Mesenteric fat pad (tissue), 1 donor: ENCODE measurements around the gene PTPN22. TPM values are rescaled to one million over a fixed set of nuclear protein-coding genes. Genes with fewer than 3 reads are reported as not detected.

Source experiments
- DNase-seq: peaks from one replicate; pipeline ENCODE4 v3.0.0-alpha.2; 2020; ENCODE audit warnings: low spot score
- total RNA-seq: library from RNA; stranded (reverse); fragmentation: NEBNext Ultra II Directional; extraction: Animal tissue kit (Norgen Biotek cat#: 25700); gene quantifications from one replicate; pipeline ENCODE4 v1.2.1, GENCODE V29; 2021
- donor health status: DM: yes; HTN: yes; CAD: no.

Gene PTPN22
- total RNA-seq, 1 donor from 2014 or later = 3.7 TPM

DNA sequence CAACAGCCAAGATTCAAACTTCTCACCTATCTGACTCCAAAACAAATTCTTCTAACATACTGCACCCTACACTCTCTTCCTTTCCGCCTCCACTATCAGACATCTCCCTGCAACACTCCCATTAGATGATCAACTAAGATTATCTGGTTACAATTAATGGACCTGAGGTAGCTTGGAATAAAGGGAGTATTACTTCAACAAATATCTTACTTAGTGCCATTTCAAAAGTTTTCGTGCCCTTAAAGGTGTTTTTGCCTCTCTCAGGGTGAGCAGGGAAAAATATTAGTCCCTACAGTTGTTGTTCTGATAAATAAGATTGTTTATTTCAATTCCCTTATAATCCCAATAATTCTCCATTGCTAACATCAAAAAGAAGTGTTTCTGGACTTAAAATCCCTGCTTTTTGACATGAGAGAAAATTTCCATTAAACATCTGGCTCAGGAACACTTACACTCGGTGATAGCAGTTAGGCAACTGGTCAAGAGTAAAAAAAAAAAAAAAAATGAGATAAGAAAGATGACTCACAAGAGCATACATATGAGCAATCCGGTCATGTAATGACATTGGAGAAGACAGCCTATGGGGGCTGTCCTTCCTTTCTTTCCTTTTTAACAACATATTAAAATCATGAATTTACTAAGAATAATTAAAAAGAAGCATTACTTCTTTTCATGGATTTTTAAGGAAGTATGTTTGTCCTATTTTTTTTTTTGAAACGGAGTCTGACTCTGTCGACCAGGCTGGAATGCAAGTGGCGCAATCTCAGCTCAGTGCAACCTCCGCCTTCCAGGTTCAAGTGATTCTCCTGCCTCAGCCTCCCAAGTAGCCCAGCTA lies 66.9 kb downstream of the PTPN22 start:
- DNase-seq = no peak

DNA sequence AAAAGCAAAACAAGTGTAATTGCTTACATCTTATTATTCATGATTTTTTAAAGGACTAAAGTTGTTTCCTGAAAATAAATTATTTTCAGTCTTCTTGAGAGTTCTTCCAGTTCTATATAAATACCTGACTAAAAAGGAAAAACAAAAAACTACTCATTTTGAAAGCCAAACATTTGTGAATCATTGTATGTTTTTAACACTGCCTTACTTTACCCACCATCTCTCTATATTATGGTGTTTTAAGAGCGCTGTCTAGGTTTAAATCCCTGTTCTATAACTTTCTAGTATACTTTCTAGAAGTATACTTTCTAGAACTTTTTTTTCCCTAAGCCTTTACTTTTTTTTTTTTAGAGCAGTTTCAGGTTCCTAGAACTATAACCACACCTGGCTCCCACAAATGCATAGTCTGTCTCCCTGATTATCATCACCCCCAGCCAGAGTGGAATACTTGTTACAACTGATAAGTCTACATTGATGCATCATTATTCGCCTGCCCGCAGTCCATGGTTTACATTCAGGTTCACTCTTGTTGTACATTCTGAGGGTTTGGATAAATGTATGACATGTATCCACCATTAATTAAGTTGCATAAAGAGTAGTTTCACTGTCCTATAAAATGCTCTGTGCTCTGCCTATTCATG lies 69.0 kb downstream of the PTPN22 start:
- no peak for DNase-seq

DNA sequence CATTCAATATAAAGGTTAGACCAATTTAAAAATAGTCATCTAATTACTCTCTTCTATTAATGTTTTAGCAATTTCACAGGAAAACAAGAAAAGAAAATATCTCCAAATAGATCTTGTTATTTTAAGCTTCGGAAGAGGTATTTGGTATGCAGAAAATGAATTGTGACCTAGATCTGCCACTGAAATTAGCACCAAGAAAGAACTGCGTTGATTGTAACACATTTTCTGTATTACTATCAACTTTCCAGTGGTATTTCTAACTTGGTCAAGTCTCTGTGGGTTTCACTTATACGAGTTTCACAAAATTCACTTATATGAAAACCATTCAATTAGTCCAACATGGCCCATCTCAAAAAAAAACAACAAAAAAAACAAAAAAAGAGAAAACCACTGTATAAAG lies 71.0 kb downstream of the PTPN22 start:
- no peak for DNase-seq

DNA sequence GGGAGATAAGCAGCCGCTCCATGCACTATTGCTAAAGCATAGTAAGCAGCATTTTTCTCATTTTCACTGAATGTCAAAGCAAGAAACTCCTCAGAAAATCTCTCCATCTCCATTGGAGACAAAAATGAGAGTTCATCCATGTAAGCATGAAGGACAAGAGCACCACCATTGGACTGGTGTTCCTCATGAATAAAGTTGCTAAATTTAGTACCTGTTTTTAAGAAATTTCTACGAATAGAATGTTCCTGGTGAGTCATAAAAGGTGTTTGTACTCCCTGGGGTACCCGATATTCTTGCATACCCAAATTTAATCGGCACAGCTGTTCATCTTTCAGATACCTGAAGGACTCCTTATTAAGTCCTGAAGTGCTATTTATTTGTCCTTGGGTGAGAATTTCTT lies 74.0 kb downstream of the PTPN22 start:
- DNase-seq = no peak

DNA sequence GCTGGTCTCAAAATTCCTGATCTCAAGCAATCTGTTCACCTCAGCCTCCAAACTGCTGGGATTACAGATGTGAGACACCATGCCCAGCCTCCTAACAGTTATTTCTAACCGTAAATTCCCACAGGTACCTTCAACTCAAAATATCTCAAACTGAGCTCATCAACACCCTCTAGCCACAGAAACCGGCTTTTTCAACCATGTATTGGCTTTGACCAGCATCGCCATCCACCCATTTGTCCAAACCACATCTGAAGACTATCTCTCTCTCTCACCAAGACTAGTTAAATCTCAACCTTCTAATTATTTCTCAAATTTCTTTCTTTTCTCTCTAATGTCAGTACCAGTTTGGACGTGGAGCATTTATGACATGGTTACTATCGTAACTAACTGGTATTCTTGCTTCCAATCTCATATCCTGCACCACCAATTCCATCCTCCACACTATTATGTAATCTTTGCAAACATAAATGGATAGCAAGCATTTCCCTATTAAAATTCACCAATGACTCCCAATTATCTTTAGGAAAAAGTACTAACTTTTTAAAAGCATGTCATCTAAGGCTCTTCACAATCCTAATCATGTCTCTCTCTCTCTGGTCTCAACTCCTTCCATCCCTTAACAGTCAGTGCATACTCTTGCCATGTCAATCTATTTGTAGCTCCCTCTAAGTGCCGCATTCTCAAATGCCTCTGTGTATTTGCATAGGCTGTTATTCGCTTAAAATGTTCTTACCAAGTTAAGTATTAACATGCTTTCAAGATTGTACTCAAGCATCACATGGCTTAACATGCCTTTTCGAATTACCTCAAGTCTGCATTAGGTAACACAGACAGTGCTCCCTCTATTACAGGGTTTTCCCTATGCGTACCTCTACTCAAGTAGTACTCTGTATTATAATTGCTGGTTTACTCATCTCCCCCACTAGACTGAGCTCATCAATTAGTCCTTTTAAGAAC lies 77.4 kb downstream of the PTPN22 start:
- DNase-seq = no peak

DNA sequence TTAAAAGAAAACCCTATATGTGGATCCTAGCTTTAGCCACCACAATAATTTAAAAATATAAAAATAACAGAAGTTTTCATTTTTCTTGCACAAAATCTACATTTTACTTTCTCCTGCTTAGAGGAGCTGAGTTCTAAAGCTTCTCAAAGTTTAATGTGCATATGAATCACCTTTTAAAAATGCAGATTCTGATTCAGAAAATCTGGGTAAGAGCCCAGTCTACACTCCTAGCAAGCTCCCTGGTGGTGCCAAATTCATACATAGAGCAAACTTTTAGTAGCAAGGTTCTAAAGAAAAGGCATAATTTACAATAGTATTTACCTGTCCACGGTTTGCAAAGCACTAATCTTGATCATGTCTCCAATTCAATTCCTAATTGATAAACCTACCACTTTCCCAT lies 78.5 kb downstream of the PTPN22 start:
- no peak for DNase-seq

DNA sequence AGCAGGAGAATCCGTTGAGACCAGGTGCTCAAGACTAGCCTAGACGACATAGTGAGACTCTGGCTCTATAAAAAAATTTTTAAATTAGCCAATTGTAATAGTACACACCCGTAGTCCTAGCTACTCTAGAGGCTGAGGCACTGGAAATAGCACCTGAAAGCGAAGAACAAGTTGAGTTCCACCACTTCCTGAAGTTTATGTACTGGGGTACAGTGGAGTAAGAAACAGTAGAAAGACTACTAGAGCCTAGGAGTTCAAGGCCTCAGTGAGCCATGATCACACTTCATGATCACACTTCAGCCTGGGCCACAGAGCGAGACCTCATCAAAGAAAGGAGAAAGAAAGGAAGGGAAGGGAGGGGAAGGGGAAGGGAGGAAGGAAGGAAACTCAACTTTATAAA lies 79.0 kb downstream of the PTPN22 start:
- no peak for DNase-seq

DNA sequence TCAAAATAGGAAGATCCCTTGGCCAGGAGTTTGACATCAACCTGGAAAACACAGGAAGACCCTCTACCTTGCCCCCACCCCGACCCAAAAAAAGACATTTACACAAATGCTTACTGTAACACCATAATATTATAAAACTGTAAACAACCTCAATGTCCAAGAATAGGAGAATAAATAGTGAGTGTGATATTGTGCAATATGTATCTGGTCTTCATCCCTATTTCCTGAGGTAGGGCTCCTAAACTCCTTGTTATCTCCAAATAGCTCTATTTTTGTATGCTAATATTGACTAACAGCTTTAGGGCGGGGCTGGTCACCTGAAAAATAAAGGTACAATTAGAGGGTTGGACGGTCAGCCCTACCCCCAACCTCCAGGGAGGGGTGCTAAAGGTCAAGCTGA lies 82.7 kb downstream of the PTPN22 start:
- no peak for DNase-seq

DNA sequence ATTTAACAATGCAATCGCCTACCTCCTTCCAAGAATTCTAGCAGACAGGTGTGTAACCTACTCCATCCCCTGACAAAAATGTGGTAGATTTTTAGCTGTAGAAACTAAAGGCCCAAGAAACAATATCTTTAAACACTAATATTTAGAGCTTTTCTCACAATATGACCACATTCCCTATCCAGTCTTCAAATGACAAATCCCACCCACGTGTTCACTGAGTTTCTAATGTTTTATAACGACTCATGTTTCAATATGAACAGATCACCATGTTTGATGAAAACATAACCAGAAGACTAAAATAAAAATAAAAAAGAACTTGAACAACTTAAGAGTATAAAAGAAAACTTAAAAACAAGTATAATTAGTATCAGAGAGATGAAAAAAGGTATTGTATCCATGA lies 83.8 kb downstream of the PTPN22 start:
- no peak for DNase-seq

DNA sequence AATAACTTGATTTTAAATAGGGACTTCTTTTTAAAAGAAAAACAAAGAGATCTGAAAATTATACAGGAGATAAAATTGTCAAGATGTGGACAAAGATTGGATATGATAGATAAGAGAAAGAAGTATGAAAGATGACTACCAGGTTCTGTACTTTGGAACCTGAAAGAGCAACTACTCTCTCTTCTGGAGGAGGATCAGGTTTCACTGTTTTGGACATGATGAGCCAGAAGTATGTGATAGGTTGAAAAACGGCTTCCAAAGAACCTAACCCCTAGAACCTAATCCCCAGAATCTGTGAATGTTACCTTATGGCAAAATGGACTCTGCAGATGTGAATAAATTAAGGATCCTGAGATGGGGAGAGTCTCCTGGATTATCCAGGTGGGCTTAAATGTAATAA lies 85.4 kb downstream of the PTPN22 start:
- DNase-seq = no peak

DNA sequence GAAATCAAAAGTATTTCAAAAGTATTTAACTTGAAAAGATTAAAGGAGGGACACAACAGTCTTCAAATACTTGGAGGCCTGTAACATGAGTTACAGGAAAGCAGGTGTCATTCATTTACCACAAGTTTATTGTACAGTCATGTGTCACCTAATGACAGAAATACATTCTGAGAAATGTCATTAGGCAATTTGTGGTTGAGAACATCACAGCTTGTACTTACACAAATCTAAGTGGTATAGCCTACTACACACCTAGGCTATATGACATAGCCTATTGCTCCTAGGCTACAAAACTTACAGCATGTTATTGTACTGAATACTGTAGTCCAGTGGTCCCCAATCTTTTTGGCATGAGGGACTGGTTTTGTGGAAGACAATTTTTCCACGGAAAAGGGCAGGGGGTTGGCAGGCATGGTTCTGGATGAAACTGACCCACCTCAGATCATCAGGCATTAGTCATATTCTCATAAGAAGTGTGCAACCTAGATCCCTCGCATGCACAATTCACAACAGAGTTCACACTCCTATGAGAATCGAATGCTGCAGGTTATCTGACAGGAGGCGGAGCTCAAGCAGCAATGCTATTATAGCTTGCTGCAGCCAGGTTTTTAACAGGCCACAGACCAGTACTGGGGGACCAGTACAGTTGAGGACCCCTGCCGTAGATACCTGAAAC lies 87.3 kb downstream of the PTPN22 start:
- DNase-seq = no peak

DNA sequence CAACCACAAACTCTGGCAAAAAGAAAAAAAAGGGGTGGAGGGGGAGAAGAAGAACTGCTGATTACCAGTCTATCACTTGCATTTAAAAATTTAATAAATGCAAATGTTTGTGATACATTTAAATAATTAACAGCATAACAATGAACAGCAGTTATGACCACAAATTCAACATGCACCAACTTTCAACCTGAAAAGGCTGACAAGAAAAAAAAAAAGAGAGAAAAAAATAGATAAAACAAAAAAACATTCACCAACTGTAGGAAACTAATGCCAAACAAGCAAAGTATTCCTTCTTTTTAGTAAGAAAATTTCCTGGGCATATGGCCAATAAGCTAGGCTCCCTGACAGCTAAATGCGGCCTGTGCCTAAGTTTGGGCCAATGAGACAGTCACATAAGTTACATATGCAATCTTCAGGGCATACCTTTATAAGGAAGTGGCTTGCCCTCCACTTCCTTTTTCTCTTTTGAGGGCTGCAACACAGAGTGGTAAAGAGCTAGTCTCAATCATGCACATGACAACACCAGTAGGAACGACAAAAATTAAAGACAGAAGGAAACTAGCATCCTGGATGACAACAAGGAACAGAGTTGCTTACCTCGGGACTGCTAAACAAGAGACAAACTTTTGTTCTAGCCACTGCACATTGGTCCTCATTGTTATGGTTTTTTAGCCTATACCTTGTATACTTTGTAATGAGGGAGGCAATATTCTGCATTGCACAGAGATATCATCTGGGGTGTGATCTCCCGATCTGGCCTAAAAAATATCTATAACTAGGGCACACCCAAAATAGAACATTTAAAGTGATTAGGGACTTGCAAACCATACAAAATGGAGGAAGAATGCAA lies 88.0 kb downstream of the PTPN22 start:
- no peak for DNase-seq

DNA sequence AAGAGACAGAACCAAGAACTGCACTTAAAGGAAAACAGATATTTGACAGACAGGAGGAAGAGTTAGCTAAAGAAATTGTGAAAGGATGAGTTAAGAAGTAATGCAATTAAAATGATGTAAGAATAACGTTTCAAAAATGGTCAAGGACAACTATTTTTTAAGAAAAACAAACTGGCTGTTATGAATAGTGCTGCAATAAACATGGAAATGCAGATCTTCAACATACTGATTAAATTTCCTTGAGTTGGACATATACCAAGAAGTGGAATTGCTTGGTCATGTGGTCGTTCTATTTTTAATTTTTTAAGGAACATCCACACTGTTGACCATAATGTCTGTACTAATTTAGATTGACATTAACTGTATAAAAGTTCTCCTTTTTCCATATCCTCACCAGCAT lies 89.1 kb downstream of the PTPN22 start:
- DNase-seq = no peak

DNA sequence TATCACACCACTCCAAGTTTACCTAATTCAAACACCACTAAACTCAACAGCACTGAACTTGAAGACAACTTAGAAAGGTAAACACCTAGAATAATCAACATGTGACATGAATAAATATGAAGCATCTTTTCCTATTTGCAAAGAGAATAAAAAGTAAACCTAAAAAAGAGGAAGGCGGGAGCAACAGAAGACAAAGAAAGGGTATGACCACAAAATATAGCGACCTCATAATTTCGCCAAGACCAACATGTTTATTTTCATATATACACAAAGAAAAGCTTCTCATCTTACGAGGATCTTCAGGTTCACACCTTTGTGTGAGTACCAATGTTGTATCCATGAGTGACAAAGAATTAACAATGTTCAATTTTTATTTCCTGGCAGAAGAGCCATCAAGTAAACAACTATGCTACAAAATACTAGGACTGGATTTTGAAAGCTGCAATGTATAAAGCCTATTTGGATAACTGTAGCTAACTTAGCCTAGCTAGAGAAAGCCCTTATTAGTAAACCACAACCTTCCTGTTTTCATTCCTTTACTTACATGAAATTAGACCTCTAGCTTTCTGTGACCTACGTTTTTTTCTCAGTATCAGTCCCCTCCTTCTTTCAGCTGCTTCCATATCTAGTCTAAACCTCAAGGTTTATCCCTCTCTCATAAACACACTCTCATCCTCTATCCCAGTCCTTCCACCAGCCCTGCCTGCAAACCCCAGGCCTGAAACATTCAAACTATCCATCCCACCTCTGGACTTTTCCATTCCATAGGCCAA lies 91.0 kb downstream of the PTPN22 start:
- DNase-seq = no peak

DNA sequence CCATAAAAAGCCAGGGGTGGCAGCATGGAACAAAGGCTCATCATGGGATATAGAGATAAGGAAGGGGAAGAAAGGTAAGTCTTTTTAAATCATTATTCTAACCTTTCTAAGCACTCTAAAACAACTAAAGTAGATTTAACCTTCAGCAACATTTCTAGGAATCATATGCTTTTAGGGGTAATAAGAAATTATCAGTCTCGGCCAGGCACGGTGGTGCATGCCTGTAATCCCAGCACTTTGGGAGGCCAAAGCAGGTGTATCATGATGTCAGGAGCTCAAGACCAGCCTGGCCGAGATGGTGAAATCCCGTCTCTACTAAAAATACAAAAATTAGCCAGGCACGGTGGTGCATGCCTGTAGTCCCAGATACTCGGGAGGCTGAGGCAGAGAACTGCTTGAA lies 92.0 kb downstream of the PTPN22 start:
- DNase-seq = no peak

DNA sequence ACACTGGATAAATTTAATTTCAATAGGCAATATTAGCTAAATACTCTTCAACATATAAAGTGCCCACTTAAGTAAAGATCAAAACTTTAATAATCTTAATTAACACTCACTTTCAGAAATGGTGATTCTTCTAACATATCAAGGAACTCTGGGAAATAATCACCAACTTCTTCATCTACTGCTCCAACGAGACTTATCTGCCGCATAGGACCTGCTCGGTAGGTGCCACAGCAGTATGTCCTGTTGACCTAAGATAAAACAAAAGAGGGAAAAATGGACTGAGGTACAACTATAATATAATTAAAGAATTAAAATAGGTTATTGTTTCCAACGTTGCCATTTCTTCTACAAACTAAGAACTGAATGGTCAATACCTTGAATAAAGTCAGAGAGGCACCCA lies 94.0 kb downstream of the PTPN22 start:
- no peak for DNase-seq

DNA sequence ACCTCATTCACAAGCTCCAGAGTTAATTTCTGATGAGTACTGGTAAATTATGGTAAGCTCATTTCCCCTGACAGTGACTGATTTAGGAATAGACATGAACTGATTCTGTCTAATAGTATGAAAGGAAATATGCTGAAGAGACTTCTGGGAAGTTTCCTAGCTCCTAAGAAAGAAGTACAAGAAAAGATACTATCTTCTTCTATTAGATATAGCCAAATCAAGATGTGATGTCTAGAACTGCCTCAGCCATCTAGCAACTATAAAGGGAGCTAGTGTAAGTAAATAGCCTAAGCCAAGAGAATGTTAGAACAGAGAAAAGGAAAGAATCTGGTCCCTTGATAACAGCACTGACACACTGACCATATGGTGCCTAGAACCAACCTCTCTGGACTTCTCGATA lies 101.5 kb downstream of the PTPN22 start:
- DNase-seq = no peak

DNA sequence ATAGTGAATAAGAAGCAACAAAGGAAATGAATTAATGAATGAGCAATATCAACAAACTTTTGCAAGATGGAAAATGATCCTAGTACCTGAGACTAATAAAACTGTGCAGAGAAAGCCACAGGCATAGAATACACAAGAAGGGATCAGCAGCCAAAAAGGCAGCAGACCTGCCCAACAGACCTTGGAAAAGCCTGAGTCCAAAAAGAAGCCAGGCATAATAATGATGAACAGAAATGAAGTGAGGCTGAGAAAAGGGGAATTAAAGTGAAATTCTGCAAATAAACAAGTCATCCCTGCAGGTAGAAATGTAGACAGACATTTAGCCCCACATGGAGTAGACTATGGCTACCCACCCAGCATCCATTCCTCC lies 101.9 kb downstream of the PTPN22 start:
- no peak for DNase-seq

DNA sequence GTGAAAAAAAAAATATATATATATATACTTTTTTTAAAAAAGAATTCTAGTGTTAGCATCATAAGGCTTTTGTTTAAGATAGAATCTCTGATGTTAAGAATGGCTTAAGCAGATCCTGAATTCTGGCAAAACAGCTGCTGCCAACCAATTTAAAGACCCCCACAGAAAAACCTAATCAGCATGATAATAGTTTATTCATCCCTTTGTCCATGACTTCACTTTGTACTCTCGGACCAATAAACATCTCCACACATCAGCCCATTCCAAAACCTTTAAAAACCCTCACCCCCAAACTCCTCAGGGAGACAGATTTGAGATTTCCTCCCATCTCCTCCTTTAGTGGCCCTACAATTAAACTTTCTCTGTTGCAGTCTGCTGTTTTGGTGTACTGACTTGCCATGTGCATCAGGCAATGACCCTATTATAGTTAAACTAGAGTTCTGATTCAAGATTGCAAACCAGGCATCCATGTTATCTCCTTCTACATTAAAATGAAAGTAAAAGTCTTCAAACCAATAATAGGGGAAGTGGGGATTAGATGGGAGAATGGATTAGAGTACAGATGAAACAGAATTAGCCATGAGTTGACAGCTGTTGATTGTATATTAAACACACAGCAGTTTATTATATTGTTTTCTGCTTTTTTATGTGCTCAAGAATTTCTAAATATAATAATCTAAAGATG lies 102.5 kb downstream of the PTPN22 start:
- DNase-seq = no peak
